GM23338 (cell line): ENCODE results near the gene RNF17. TPM values are rescaled to one million over a fixed set of nuclear protein-coding genes. Genes with fewer than 3 reads are reported as not detected.

Experiments
- ATAC-seq: fragments of 200-7000 bp; cut with Tn5 transposase; 3 replicates; pipeline ENCODE4 v1.9.1; 2020
- DNase-seq: peaks from one replicate; pipeline ENCODE4 v3.0.0-alpha.2; 2015; ENCODE audit warnings: low spot score
- H2AFZ ChIP-seq: fragments of 200-600 bp; sonication (generic); 2 replicates; pipeline ENCODE4 v1.8.0; 2016; ENCODE audit warnings: antibody characterized with exemption, mild to moderate bottlenecking, moderate library complexity
- H3F3A ChIP-seq: fragments of 200-600 bp; sonication (generic); replicated peaks from 2 replicates; pipeline ENCODE4 v1.8.0; 2017; ENCODE audit warnings: antibody characterized with exemption, mixed run types, low read depth
- H3K27ac ChIP-seq: fragments of 200-600 bp; sonication (generic); 2 replicates; pipeline ENCODE4 v1.6.1; 2016; ENCODE audit warnings: low read depth
- H3K27me3 ChIP-seq: fragments of 200-600 bp; sonication (generic); 2 replicates; pipeline ENCODE4 v1.8.0; 2016; ENCODE audit warnings: mild to moderate bottlenecking, mixed run types, moderate library complexity; ENCODE audit not compliant: insufficient read depth
- H3K36me3 ChIP-seq: fragments of 200-600 bp; sonication (generic); 2 replicates; pipeline ENCODE4 v1.8.0; 2016; ENCODE audit warnings: mild to moderate bottlenecking; ENCODE audit not compliant: insufficient read depth
- H3K4me1 ChIP-seq: fragments of 200-600 bp; sonication (generic); 2 replicates; pipeline ENCODE4 v1.8.0; 2016; ENCODE audit warnings: mild to moderate bottlenecking, moderate library complexity; ENCODE audit not compliant: insufficient read depth
- H3K4me2 ChIP-seq: fragments of 200-600 bp; sonication (generic); 2 replicates; pipeline ENCODE4 v1.7.1; 2017; ENCODE audit warnings: mixed run types
- H3K4me3 ChIP-seq: fragments of 200-600 bp; sonication (generic); 2 replicates; pipeline ENCODE4 v1.6.1; 2016; ENCODE audit warnings: mixed run types
- H3K79me2 ChIP-seq: fragments of 200-600 bp; sonication (generic); replicated peaks from 2 replicates; pipeline ENCODE4 v1.8.0; 2017; ENCODE audit warnings: mild to moderate bottlenecking; ENCODE audit not compliant: insufficient read depth
- H3K9me2 ChIP-seq: fragments of 200-600 bp; sonication (generic); 2 replicates; pipeline ENCODE4 v1.8.0; 2017; ENCODE audit not compliant: insufficient read depth
- H4K20me1 ChIP-seq: fragments of 200-600 bp; sonication (generic); replicated peaks from 2 replicates; pipeline ENCODE4 v1.8.0; 2017; ENCODE audit warnings: mild to moderate bottlenecking; ENCODE audit not compliant: insufficient read depth
- H3K27ac Mint-ChIP-seq: 2 replicates; pipeline ENCODE4 v1.8.0; 2020; ENCODE audit warnings: inconsistent platforms, mild to moderate bottlenecking, moderate library complexity, mixed read lengths
- H3K27me3 Mint-ChIP-seq: 3 replicates; pipeline ENCODE4 v1.8.0; 2022; ENCODE audit warnings: low read depth, mild to moderate bottlenecking, moderate library complexity, mixed read lengths, inconsistent platforms; ENCODE audit not compliant: insufficient read depth, poor library complexity
- H3K36me3 Mint-ChIP-seq: 3 replicates; pipeline ENCODE4 v1.8.0; 2021; ENCODE audit warnings: low read depth, mild to moderate bottlenecking, inconsistent platforms, moderate library complexity, mixed read lengths
- H3K4me1 Mint-ChIP-seq: 3 replicates; pipeline ENCODE4 v1.8.0; 2020; ENCODE audit warnings: mild to moderate bottlenecking, inconsistent platforms, mixed read lengths
- H3K4me3 Mint-ChIP-seq: 3 replicates; pipeline ENCODE4 v1.8.0; 2021; ENCODE audit warnings: moderate library complexity, mild to moderate bottlenecking, inconsistent platforms, mixed read lengths
- H3K9me3 Mint-ChIP-seq: 3 replicates; pipeline ENCODE4 v1.8.0; 2020; ENCODE audit warnings: moderate library complexity, mild to moderate bottlenecking, inconsistent platforms, mixed read lengths
- CREB1 ChIP-seq: fragments of 250-450 bp; sonication (Bioruptor Pico); IDR thresholded peaks from 2 replicates; pipeline ENCODE4 v1.5.0; 2020; ENCODE audit warnings: low read depth, mild to moderate bottlenecking, moderate library complexity
- POLR2AphosphoS5 ChIP-seq: IDR thresholded peaks from 2 replicates; pipeline ENCODE4 v1.6.1; 2016; ENCODE audit warnings: antibody characterized with exemption, low read depth
- ZNF331 ChIP-seq: fragments of 250-450 bp; sonication (Bioruptor Pico); IDR thresholded peaks from 2 replicates; pipeline ENCODE4 v1.5.0; 2020; ENCODE audit warnings: low read depth, mild to moderate bottlenecking, moderate library complexity
- polyA plus RNA-seq: library from polyadenylated mRNA; unstranded; fragments of >200 nt; fragmentation: Nextera tagmentation; extraction: Ambion mirVana; gene quantifications from 2 replicates; pipeline ENCODE4 v1.2.1, GENCODE V29; 2016
- total RNA-seq: library from RNA; depleted of rRNA; stranded (reverse); fragments of >200 nt; shearing (Covaris generic); gene quantifications from 2 replicates; pipeline ENCODE4 v1.2.3, GENCODE V29; 2014
- TF ChIP-seq, protein P1 (sequence below): fragments of 250-450 bp; sonication (Bioruptor Pico); IDR thresholded peaks from 2 replicates; pipeline ENCODE4 v1.5.0; 2020; ENCODE audit warnings: mild to moderate bottlenecking, moderate library complexity
- TF ChIP-seq, protein P2 (sequence below): IDR thresholded peaks from 2 replicates; pipeline ENCODE4 v1.6.1; 2016; ENCODE audit warnings: antibody characterized with exemption

RNF17 gene
- total and polyA plus RNA-seq, 2 experiments from 2014 or later, result 0.16 TPM; not detected in 1

- TF ChIP-seq, protein P1, sequence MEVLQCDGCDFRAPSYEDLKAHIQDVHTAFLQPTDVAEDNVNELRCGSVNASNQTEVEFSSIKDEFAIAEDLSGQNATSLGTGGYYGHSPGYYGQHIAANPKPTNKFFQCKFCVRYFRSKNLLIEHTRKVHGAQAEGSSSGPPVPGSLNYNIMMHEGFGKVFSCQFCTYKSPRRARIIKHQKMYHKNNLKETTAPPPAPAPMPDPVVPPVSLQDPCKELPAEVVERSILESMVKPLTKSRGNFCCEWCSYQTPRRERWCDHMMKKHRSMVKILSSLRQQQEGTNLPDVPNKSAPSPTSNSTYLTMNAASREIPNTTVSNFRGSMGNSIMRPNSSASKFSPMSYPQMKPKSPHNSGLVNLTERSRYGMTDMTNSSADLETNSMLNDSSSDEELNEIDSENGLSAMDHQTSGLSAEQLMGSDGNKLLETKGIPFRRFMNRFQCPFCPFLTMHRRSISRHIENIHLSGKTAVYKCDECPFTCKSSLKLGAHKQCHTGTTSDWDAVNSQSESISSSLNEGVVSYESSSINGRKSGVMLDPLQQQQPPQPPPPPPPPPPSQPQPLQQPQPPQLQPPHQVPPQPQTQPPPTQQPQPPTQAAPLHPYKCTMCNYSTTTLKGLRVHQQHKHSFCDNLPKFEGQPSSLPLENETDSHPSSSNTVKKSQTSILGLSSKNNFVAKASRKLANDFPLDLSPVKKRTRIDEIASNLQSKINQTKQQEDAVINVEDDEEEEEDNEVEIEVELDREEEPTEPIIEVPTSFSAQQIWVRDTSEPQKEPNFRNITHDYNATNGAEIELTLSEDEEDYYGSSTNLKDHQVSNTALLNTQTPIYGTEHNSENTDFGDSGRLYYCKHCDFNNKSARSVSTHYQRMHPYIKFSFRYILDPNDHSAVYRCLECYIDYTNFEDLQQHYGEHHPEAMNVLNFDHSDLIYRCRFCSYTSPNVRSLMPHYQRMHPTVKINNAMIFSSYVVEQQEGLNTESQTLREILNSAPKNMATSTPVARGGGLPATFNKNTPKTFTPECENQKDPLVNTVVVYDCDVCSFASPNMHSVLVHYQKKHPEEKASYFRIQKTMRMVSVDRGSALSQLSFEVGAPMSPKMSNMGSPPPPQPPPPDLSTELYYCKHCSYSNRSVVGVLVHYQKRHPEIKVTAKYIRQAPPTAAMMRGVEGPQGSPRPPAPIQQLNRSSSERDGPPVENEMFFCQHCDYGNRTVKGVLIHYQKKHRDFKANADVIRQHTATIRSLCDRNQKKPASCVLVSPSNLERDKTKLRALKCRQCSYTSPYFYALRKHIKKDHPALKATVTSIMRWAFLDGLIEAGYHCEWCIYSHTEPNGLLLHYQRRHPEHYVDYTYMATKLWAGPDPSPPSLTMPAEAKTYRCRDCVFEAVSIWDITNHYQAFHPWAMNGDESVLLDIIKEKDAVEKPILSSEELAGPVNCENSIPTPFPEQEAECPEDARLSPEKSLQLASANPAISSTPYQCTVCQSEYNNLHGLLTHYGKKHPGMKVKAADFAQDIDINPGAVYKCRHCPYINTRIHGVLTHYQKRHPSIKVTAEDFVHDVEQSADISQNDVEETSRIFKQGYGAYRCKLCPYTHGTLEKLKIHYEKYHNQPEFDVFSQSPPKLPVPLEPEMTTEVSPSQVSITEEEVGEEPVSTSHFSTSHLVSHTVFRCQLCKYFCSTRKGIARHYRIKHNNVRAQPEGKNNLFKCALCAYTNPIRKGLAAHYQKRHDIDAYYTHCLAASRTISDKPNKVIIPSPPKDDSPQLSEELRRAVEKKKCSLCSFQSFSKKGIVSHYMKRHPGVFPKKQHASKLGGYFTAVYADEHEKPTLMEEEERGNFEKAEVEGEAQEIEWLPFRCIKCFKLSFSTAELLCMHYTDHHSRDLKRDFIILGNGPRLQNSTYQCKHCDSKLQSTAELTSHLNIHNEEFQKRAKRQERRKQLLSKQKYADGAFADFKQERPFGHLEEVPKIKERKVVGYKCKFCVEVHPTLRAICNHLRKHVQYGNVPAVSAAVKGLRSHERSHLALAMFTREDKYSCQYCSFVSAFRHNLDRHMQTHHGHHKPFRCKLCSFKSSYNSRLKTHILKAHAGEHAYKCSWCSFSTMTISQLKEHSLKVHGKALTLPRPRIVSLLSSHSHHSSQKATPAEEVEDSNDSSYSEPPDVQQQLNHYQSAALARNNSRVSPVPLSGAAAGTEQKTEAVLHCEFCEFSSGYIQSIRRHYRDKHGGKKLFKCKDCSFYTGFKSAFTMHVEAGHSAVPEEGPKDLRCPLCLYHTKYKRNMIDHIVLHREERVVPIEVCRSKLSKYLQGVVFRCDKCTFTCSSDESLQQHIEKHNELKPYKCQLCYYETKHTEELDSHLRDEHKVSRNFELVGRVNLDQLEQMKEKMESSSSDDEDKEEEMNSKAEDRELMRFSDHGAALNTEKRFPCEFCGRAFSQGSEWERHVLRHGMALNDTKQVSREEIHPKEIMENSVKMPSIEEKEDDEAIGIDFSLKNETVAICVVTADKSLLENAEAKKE (CRISPR knock-in tag), result no peak
Observed at GRCh38 chr13:24922387-24922744, 158.4 kb downstream of the RNF17 start (continued).

DNA sequence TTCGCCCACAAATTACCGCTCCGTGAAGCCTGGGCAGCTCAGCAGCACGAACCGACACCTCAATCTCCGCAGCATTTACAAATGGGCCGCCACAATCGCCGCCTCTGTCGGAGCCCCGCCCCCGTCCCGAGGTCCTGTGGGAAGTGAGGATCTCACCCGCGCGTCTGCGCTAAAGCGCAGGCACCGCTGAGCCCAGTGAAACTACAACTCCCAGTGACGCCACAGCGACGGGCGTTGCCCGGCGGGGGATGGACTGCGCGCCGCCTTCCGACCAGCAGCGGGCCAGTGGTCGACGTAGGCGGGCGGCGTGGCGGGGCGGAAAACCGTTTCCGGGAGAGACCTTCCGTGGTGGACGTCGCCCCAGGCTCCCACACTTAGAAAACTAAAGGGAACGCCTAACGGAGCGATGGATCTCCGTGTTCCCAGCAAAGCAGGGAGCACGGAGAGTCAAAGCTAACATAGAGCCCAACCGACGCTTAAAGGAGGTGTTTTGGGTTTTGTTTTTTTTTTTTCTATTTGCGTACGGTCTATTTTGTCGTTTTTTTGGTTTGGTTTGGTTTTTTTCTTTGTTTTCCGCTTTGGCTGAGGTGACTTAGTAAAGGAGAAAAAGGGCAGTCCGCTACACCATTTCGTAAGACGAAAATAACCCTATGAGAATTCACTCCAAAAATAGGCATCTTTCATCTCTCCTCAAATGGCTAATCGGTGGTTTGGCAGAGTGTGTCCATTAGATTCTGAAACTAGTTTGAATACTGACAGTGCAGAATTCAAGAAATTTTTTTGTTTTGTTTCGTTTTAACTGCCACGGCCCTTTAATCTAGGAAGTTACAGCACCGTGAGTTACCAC lies 159.0 kb downstream of the RNF17 start:
- H3K4me3 Mint-ChIP-seq, result peak overlapping the region; percentile 98
- no peak for TF ChIP-seq ZNF331 (CRISPR knock-in tag)
- TF ChIP-seq, protein P2, sequence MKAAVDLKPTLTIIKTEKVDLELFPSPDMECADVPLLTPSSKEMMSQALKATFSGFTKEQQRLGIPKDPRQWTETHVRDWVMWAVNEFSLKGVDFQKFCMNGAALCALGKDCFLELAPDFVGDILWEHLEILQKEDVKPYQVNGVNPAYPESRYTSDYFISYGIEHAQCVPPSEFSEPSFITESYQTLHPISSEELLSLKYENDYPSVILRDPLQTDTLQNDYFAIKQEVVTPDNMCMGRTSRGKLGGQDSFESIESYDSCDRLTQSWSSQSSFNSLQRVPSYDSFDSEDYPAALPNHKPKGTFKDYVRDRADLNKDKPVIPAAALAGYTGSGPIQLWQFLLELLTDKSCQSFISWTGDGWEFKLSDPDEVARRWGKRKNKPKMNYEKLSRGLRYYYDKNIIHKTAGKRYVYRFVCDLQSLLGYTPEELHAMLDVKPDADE, result peak; percentile 88
- TF ChIP-seq POLR2AphosphoS5, result peak; percentile 85
- peak; percentile 87 for TF ChIP-seq CREB1 (CRISPR knock-in tag)
- Histone ChIP-seq H4K20me1 (no peaks in the 10 kb centered on the region), H3K79me2 (peaks cover 45% of the 10 kb centered on the region), H3K4me2 (peak overlapping the region; percentile 95), H3K9me2 (no peaks in the 10 kb centered on the region), H3K4me1 (peaks cover 10% of the 10 kb centered on the region), H2AFZ (peak overlapping the region; percentile 79; the same call in 1 of the 2 replicates), H3F3A (no peaks in the 10 kb centered on the region), H3K36me3 (no peaks in the 10 kb centered on the region), H3K27ac (peak overlapping the region; percentile 90), H3K4me3 (peak overlapping the region; percentile 90), H3K27me3 (no peaks in the 10 kb centered on the region)
- peak; percentile 98 for DNase-seq
- H3K27me3 Mint-ChIP-seq, result peaks cover 13% of the 10 kb centered on the region
- ATAC-seq, result peak; percentile 96
- peaks cover 20% of the 10 kb centered on the region for H3K4me1 Mint-ChIP-seq
- H3K9me3 Mint-ChIP-seq, result no peaks in the 10 kb centered on the region; the same call in 2 of the 3 replicates
- peak overlapping the region; percentile 98 for H3K27ac Mint-ChIP-seq
- no peaks in the 10 kb centered on the region for H3K36me3 Mint-ChIP-seq
